ENCODE results near the gene MST1R. TPM values are rescaled to one million over a fixed set of nuclear protein-coding genes. Genes with fewer than 3 reads are reported as not detected.

Gene MST1R
- total and polyA plus RNA-seq, 2 donors (not counting 3 experiments of a cell fraction or from before 2014, with no cell fraction given): 0.93 to 2.4 TPM

GRCh38 chr3:49896345-49896744 lies 7.3 kb downstream of the MST1R start:
- Histone ChIP-seq H2AFZ (ENCODE audit: low read depth, low read length) (no peak overlapping the region), H3K4me1 (ENCODE audit: control insufficient read depth, extremely low read depth, insufficient read depth, low read length) (no peaks in the 10 kb centered on the region), H3K9me3 (replicated peaks; ENCODE audit: control insufficient read depth, insufficient read depth, low read length) (no peaks in the 10 kb centered on the region), H3K9me1 (replicated peaks; ENCODE audit: control insufficient read depth, extremely low read depth, insufficient read depth, low read length) (no peaks in the 10 kb centered on the region), H3K4me2 (ENCODE audit: insufficient read depth, low read length) (no peak overlapping the region), H3K27ac (ENCODE audit: insufficient read depth, low read depth, low read length) (no peak overlapping the region), H3K4me3 (replicated peaks in 1 of 3; ENCODE audit: insufficient read depth in 1 of 3, low read depth in 1 of 3, low read length in 3 of 3) (no peak overlapping the region), H3K9ac (replicated peaks; ENCODE audit: extremely low read depth, insufficient read depth, low read length) (no peak overlapping the region), H3K27me3 (ENCODE audit: control insufficient read depth in 2 of 2, insufficient read depth in 2 of 2, low read length in 2 of 2) (no peaks in the 10 kb centered on the region), H3K36me3 (ENCODE audit: control insufficient read depth in 2 of 2, extremely low read depth in 1 of 2, insufficient read depth in 2 of 2, low read length in 2 of 2) (no peaks in the 10 kb centered on the region), H4K20me1 (replicated peaks; ENCODE audit: control insufficient read depth, extremely low read depth, insufficient read depth, low read length) (no peaks in the 10 kb centered on the region), H3K79me2 (ENCODE audit: control insufficient read depth, insufficient read depth, low read length) (no peaks in the 10 kb centered on the region)
- dilution Hi-C loops (cut with MboI; ENCODE audit: extremely low pct_ligation_motif_present, low sequenced_read_pairs): no loop called here
- CTCF ChIA-PET: interaction anchor here (1.2 kb wide), 1 partner anchor 58 kb away, joined by 6 read pairs; no protein-coding TSS in a partner anchor
- intact Hi-C loops (cut with micrococcal nuclease): no loop called here
- no TSS peak for BruUV-seq (replicated peaks)
- POLR2A ChIA-PET: no interaction called here
- FAIRE-seq: no peak
- no peak for TF ChIP-seq EZH2 (IDR thresholded peaks at IDR 0.05; ENCODE audit: borderline replicate concordance, low read depth, low read length, severe bottlenecking)
- no peak for TF ChIP-seq CTCF (IDR thresholded peaks at IDR 0.05; ENCODE audit: extremely low read depth in 1 of 2, insufficient read depth in 1 of 2, low read depth in 1 of 2, low read length in 2 of 2)
- no peak for TF ChIP-seq MYC (IDR thresholded peaks at IDR 0.05; ENCODE audit: low read depth, low read length)
- no peak for TF ChIP-seq FOS (IDR thresholded peaks at IDR 0.05; ENCODE audit: borderline replicate concordance, insufficient read depth, low read length)
- TF ChIP-seq POLR2AphosphoS5 (IDR thresholded peaks at IDR 0.05; ENCODE audit: insufficient read depth, low read depth, low read length): no peak
- no peak for TF ChIP-seq MAX (IDR thresholded peaks at IDR 0.05; ENCODE audit: insufficient read depth, insufficient read length)
- no peak for TF ChIP-seq POLR2A (IDR thresholded peaks at IDR 0.05; ENCODE audit: low read depth, low read length)
- DNase-seq (ENCODE audit: low read depth, low spot score): no peak
